ENCODE results near the gene CDON.

The CDON gene

DNA sequence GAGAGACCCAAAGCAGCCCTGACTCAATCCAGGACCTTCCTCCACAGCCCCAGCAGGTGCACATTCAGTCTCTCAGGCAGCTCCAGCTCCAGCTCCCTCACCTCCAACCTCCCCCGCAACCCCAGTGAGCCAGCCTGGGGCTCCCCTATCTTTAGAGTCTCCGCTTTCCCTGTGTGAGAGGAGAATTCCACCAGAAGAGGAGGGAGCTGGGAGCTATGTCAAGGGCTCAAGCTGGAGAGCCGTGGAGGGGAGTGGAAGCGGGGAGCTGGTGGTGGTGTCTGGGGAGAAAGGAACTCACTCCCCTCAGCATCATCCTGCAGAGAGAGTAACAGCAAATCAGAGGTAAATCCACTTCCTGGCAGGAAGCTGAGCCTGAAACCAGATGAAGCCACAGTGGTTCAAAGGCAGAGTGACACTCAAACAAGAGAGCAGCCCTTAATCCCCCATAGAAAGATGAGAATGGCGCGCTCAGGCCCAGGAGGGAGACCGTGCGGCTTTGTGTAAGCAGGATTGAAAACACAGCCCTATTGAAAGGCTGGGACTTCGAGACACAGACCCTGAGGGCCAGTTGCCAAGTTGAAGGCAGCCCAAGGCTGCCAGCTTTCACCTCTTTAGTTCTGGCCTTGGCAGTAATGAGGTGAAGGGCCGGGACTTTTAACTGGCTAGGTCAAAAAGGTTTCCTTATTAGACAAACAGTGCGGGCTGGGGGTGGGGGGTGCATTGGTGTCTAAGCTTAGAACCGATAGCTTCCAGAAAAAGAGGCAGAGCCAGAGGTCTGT lies 21.4 kb upstream of the CDON start:
- no peak for DNase-seq

GRCh38 chr11:126082251-126083109 lies 19.8 kb upstream of the CDON start:
- DNase-seq, result no peak

- no peak for DNase-seq
Measured at GRCh38 chr11:126081915-126082250, 19.2 kb upstream of the CDON start.

- DNase-seq, result no peak
Measured at GRCh38 chr11:126080161-126080941, 17.7 kb upstream of the CDON start.

DNA sequence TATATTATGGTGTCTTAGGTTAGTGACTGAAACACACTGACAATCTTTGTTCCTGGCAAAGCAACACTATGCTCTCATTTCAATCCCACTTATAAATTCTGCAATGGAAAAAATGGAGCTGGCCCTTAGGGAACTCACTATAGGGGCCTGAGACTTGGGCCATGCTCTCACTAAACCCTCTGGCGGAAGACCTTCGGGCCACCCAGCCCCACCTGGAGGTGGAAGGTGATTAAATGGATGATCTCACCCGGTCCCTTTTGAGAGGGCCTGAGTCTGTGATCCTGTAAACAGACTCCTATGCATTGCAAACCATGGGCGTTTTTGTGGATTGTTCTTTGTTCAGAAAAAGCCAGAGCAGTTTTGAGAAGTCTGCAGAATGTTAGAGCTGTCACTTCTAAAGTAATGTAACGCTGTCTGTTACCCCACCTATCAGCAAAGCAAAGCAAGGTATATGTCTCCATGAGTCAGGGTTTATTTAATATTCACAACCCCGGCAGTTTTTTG lies 17.0 kb upstream of the CDON start:
- DNase-seq, result no peak

- DNase-seq, result no peak
Measured at GRCh38 chr11:126076641-126077040, 14.0 kb upstream of the CDON start.

GRCh38 chr11:126072801-126073594 lies 10.3 kb upstream of the CDON start:
- DNase-seq, result no peak

DNA sequence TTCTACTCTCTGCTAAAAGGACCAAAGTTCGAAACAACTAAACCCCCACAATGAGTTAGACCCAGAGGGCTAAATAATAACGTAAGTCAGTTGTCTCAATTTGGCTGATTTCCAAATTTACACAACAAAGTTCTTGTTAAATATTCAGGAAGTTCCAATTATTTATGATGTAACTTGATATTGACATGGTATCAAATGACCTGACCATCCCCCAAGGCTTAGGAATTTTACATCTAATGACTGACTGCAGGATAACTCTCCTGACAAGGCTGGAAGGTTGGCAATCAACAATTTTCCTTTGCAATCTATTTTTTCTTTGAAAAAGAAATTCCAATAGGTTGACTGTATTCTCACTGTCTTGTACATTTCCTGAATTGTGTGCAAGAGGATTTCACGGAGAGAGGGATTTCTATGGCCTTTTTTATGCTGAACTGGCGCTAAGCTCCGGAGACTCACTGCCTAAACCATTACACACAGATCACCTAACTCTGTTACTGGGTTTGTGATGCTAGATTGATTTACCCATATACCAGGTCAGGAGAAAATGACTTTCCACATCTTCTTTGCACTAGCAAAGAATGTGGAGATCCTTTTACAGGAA lies 9.6 kb upstream of the CDON start:
- DNase-seq, result no peak

DNA sequence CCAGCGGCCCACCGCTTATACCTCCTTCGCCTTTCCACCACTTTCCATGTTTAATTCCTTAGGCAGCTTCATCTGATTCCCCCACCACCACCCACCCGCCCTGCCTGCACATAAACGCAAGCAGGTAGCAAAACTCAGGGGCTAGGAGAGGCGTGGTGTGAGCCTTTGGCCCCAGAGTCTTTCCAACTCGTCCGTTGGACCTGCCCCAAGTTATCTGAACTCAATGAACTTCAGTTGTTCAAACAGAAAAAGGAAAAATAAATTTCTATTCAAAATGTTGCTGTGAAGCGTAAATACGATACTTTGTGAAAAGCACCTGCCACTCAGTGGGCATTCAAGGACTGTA lies 814 bp upstream of the CDON start:
- DNase-seq, result no peak

DNA sequence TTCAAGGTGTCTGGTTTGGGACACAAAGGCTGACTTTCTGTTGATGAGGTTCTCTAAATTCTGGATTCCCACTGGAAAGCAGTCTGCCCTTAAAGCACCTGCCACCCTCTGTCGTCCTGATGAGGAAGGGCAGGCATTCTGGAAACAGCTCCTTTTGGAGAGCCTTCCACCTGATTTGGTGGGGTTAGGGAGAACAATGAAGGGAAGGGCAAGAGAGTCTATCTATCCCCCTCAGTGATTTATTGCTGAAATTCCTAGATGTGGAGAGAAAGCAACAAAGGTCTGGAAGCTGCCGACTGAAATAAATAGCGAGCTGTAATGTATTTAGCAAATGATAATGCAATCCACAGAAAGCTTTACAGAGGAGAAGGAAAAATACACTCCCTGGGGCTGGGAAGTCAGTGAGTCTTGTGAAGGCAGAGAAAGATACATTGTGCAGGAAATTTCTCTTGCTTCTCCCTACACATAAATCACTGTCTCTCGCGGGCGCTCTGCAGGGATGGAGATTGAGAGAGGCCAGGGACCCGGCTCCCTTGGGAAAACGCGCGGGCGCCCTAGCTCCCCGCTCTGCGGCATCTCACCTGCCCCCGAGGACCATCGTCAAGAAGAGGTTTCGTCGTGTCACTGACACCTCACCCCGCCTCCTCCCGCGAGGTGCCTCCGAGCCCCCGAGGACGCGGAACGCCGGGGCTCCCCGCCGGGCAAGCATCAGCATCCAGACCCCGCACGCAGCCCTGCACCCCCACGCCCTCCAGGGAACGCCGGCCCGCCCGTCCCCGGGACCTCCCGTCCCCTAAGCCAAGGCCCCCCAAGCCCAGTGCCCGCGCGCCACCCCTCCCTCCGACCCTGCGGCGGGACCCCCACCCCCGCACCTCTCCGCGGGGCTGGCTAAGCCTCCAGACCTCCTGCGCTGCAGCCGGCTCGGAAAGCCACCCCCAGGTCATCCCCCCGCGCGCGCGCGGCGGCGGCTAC lies 673 bp downstream of the CDON start:
- peak; percentile 29 for DNase-seq

DNA sequence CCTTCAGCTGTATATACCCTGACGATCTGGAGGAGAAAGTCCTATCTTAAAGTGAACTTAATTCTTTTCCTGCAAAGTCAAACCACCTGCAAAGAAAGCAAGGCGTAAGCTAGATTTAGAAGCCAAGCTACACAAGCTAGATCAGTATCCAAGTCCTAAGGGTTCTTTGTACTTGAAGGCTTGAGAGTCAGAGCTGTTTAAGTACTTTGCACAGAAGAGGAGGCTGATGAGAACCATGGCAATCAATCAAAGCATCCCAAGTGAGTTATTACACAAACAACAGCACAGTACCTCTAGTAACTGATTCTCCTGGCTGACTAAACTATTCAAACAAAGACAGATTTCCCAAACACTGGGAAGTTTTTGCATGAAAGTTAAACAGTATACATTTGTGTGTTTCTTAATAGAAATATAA lies 1.9 kb downstream of the CDON start:
- no peak for DNase-seq

GRCh38 chr11:126059238-126059781 lies 3.4 kb downstream of the CDON start:
- no peak for DNase-seq

- DNase-seq, result no peak
Measured at GRCh38 chr11:126058105-126058874, 4.4 kb downstream of the CDON start.

DNA sequence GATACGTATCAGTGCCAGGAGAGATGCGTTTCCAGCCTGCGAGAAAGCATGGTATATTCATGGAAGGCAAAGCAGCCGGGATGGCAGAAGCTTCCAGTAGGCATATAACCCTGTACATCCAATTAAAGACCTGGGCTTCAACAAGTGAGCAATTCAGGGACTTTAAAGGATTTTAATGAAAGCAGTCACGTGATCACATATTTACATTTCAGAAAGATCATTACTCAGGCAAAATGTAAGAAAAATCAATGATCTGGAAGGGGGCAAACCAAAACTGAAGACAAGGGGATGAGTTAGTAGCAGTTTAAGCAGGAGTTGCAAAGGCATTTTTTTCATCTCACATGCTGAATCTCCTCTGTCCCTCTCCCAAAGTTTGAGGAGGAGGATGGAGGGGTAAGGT lies 7.8 kb downstream of the CDON start:
- DNase-seq, result no peak

DNA sequence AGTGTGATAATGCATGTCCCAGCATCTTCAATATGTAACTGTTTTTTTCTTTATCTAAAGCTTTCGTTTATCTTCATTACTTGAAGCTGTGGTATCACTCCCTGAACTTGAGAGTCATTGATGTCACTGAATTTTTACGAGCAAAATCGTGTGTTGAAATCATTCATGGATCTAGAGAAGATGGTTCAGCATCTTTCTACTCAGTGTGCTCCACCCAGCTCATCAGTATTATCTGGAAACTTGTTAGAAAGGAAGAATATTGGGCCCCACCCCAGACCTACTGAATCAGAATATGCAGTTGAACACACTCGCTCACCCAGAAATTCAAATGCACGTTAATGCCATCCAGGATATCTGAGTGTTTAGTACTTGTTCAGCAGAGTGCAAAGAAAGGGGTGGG lies 8.3 kb downstream of the CDON start:
- DNase-seq, result no peak

DNA sequence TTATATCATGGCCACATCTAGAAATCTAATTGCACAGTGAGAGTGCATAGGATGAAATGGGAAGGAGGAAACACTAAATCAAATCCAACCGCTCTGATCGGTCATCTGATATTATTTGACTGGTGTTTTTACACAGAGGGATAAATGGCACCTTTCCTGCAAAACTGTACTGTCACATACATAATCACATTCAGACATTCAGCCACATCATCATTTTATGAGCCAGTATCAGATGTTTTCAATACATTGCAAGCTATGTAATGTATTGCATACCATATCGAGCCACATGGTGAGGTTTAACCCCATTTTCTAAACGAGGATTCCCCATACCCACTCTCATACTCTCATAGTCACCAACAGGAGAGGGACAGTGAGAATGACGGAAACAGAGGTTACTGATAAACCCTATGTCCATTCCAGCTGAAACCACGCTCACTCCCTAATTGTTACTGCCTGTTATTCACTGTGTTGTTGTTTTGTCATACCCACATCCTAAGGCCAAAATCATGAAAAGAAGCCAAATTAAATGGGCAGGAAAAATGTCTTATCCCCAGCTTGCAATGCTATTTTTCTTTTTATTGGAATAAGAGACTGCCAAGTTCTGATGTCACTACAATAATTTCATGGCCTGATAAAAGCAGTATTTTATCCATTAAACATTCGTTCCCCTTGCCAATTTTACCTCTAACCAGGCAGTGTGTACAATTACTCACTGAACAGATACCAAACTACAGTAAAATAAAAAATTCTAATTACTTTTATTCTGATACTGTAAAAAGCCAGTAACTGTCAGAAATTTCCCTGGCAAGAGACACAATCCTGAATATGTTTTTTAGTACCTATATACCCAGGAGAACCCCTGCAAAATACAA lies 9.0 kb downstream of the CDON start:
- no peak for DNase-seq

GRCh38 chr11:126051117-126051516 lies 11.5 kb downstream of the CDON start:
- DNase-seq, result no peak

- no peak for DNase-seq
Measured at GRCh38 chr11:126049159-126049558, 13.5 kb downstream of the CDON start.

- DNase-seq, result no peak
Measured at GRCh38 chr11:126048197-126048596, 14.5 kb downstream of the CDON start.
